AG09319 (cell line): ENCODE measurements around the gene PM20D1.
"Not testable (repeated sequence)": the region's sequence is repeated elsewhere in the genome, so short reads cannot be mapped to it uniquely, and the experiment has no call there.

ENCODE experiments used
- DNase-seq: peaks from one replicate; pipeline ENCODE4 v3.0.0-alpha.2; 2010; ENCODE audit warnings: low read depth; ENCODE audit errors: extremely low read depth
- TF ChIP-seq, protein P1 (sequence below): IDR thresholded peaks from 2 replicates; pipeline ENCODE4 v1.5.1; 2011; ENCODE audit warnings: low read depth, mild to moderate bottlenecking, inconsistent platforms, low read length, moderate library complexity

Gene PM20D1, protein sequence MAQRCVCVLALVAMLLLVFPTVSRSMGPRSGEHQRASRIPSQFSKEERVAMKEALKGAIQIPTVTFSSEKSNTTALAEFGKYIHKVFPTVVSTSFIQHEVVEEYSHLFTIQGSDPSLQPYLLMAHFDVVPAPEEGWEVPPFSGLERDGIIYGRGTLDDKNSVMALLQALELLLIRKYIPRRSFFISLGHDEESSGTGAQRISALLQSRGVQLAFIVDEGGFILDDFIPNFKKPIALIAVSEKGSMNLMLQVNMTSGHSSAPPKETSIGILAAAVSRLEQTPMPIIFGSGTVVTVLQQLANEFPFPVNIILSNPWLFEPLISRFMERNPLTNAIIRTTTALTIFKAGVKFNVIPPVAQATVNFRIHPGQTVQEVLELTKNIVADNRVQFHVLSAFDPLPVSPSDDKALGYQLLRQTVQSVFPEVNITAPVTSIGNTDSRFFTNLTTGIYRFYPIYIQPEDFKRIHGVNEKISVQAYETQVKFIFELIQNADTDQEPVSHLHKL

DNA sequence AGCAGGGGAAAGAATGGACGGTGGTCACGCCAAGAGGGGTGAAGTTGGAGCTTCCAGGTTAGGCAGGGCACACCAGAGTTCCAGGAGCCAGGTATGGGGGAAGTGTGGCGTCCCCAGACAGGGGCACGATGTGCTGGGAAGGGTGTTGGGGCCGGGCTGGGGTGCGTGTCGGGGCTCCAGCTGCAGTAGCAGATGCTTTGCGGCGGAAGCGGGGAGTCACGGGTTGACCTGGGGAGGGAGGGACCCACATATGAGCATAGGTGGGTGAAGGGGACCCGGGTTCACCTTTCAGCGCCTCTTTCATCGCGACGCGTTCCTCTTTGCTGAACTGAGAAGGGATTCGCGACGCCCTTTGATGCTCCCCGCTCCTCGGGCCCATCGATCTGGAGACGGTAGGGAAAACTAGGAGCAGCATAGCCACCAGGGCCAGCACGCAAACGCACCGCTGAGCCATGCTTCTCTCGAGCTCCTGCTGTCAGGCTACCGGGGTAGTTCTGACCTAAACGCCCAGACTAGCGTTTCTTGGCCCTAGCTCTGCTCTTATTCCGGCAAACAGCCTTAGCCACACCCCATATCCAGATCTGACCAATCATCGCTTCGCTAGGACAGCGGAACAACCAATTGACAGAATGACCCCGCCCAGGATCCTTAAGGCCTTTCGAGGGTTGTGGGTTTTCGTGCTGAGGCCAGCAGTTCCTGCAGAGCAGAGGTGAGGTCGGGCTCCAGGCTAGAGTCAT lies at the start of gene PM20D1:
Gene PM20D1 (minus strand): TSS at position 514 of the 737 bp plus-strand sequence. CDS start 60 bp downstream, at position 454.
- DNase-seq, result peak; percentile 27
- TF ChIP-seq, protein P1, sequence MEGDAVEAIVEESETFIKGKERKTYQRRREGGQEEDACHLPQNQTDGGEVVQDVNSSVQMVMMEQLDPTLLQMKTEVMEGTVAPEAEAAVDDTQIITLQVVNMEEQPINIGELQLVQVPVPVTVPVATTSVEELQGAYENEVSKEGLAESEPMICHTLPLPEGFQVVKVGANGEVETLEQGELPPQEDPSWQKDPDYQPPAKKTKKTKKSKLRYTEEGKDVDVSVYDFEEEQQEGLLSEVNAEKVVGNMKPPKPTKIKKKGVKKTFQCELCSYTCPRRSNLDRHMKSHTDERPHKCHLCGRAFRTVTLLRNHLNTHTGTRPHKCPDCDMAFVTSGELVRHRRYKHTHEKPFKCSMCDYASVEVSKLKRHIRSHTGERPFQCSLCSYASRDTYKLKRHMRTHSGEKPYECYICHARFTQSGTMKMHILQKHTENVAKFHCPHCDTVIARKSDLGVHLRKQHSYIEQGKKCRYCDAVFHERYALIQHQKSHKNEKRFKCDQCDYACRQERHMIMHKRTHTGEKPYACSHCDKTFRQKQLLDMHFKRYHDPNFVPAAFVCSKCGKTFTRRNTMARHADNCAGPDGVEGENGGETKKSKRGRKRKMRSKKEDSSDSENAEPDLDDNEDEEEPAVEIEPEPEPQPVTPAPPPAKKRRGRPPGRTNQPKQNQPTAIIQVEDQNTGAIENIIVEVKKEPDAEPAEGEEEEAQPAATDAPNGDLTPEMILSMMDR, result no peak

DNA sequence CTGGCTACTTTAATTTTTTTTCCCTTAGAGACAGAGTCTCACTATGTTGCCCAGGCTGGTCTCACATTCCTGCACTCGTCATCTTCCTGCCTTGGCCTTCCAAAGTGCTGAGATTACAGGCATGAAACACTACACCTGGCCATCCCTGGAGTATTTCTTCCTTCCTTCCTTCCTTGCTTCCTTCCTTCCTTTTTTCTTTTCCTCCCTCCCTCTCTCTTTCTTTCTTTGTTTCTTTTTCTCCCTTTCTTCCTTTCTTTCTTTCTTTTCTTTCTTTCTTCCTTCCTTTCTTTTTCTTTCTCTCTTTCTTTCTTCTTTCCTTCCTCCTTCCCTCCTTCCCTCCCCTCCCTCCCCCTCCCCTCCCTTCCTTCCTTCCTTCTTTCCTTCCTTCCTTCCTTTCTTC lies 46.4 kb upstream of the PM20D1 start:
- DNase-seq, result no peak
- TF ChIP-seq, protein P1, result no peak

DNA sequence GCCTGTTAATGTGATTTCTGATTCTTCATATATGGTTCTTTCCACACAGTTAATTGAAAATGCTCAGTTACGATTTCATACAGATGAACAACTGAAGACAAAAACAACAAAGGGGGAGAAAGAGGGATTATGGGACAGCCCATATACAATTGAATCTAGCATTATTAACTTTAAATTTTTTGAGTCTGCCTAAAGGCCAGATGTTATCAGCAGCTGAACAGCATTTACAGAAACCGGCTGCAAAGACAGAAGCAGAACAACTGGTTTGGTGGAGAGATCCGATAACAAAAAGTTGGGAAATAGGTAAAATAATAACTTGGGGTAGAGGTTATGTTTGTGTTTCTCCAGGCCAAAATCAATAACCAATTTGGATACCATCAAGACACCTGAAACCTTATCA lies 44.2 kb upstream of the PM20D1 start:
- not testable (repeated sequence) for DNase-seq

DNA sequence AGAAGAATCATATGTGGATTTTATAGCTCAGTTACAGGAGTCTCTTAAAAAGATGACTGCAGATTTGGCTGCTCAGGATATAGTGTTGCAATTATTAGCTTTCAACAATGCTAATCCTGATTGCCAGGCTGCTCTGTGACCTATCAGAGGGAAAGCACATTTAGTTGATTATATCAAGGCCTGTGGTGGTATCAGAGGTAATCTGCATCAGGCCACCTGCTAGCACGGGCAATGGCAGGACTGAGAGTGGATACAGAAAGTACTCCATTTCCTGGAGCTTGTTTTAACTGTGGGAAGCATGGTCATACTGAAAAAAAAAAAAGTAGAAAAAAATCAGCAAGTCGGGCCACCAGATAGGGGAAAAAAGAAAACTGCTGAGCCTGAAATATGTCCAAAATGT lies 42.2 kb upstream of the PM20D1 start:
- DNase-seq, result not testable (repeated sequence)

DNA sequence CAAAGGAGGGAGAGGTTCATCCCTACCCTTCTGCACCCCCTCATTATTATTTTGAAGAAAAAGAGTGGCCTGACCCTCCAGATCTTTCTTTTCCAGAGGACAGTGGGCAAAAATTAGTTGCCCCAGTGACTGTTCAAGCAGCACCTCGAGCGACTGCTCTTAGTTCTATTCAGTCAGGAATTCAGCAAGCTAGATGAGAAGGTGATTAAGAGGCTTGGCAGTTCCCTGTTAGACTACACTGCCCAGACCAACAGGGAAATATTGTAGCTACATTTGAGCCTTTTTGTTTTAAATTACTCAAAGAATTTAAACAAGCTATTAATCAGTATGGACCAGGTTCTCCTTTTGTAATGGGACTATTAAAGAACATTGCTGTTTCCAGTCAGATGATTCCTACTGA lies 41.5 kb upstream of the PM20D1 start:
- not testable (repeated sequence) for DNase-seq

DNA sequence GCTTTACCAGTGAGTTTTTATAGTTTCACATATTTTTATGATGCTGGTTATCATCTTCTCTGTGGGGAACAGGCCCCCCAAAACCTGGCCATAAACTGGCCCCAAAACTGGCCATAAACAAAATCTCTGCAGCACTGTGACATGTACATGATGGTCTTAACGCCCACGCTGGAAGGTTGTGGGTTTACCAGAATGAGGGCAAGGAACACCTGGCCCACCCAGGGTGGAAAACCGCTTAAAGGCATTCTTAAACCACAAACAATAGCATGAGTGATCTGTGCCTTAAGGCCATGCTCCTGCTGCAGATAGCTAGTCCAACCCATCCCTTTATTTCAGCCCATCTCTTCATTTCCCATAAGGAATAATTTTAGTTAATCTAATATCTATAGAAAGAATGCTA lies 40.7 kb upstream of the PM20D1 start:
- DNase-seq, result not testable (repeated sequence)

DNA sequence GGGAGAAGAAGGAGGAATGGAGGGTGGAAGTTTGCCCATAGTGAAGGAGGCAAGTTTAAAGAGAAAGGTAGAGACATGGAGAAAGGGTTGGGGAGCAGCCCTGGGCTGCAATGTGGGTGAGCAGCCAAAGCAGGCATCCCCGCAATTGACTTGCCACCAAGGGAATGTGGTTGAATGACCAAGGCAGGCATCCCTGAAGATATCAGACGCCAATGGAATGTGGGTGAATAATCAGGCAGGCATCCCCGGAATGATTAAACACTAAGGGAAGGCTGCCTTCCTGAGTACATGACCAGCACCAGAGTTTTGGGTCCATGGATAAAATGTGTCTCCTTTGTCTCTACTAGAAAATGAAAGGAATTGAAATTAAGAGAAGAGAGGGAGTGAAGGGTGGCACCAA lies 39.8 kb upstream of the PM20D1 start:
- DNase-seq, result peak; percentile 5

DNA sequence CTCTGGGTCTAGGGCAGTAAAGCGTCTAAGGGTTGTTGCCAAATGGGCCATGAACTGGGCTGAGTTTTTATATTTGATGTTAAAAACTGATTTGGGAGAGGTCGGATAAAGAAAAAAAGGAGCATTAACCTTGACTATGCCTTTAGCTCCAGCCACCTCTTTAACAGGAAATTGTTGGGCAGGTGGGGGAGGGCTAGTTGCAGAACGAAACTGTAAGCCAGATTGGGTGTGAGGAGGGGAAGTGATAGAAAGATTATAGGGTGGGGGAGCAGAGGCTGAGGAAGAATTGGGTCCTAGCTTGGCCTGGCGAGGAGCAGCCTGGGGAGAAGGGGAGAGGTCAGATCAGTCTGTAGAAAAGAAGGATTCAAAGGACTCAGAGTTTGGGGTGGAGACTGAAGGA lies 39.1 kb upstream of the PM20D1 start:
- DNase-seq, result not testable (repeated sequence)

DNA sequence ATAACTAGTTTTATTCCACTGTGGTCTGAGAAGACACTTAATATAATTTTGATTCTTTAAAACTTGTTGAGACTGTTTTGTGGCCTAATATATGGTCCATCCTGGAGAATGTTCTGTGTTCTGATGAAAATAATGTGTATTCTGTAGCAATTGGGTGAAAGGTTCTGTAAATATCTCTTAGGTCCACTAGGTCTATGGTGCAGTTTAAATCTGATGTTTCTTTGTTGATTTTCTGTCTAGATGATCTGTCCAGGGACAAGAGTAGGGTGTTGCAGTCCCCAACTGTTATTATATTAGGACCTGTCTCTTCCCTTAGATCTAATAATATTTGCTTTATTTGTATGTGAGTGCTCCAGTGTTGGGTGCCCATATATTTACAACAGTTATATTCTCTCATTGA lies 33.9 kb upstream of the PM20D1 start:
- TF ChIP-seq, protein P1, result no peak
- no peak for DNase-seq

DNA sequence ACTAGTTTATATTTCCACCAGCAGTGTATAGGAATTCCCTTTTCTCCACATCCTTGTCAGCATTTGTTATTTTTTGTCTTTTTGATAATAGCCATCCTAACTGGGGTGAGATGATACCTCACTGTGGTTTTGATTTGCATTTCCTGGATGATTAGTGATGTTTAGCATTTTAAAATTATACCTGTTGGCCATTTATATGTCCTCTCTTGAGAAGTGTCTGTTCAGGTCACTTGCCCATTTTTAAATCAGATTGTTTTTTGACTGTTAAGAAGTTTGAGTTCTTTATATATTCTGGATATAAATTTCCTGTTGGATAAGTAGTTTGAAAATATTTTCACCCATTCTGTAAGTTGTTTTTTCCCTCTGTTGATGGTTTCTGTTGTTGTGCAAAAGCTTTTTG lies 31.0 kb upstream of the PM20D1 start:
- TF ChIP-seq, protein P1, result no peak

More for the DNA sequence above, 31.0 kb upstream of the PM20D1 start:
- no peak for DNase-seq
